Measurements from ENCODE around the gene RPLP1. TPM values are rescaled to one million over a fixed set of nuclear protein-coding genes. Genes with fewer than 3 reads are reported as not detected.

RPLP1 gene
- total and polyA plus RNA-seq, 9 donors: 175 to 3,255 (median 2,320) TPM

- H3K27ac ChIP-seq: no peak overlapping the region
- no peak for DNase-seq
- H3K4me3 ChIP-seq: no peak overlapping the region
- H3K36me3 ChIP-seq: no peaks in the 10 kb centered on the region
- 65 to 76% (median 73%) methylated on average over 11 of the region's 11 CpGs for WGBS, 3 donors
- TF ChIP-seq POLR2A (IDR thresholded peaks at IDR 0.05) (no peak), EP300 (IDR thresholded peaks at IDR 0.05) (no peak)
- TF ChIP-seq, protein P1, sequence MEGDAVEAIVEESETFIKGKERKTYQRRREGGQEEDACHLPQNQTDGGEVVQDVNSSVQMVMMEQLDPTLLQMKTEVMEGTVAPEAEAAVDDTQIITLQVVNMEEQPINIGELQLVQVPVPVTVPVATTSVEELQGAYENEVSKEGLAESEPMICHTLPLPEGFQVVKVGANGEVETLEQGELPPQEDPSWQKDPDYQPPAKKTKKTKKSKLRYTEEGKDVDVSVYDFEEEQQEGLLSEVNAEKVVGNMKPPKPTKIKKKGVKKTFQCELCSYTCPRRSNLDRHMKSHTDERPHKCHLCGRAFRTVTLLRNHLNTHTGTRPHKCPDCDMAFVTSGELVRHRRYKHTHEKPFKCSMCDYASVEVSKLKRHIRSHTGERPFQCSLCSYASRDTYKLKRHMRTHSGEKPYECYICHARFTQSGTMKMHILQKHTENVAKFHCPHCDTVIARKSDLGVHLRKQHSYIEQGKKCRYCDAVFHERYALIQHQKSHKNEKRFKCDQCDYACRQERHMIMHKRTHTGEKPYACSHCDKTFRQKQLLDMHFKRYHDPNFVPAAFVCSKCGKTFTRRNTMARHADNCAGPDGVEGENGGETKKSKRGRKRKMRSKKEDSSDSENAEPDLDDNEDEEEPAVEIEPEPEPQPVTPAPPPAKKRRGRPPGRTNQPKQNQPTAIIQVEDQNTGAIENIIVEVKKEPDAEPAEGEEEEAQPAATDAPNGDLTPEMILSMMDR (IDR thresholded peaks at IDR 0.05): no peak
- no peaks in the 10 kb centered on the region for H3K27me3 ChIP-seq
- no peaks in the 10 kb centered on the region for H3K4me1 ChIP-seq (ENCODE audit: insufficient read depth)
- H3K9me3 ChIP-seq: no peaks in the 10 kb centered on the region
- intact Hi-C loops (cut with DNase I): no loop called here
Measured at GRCh38 chr15:69467636-69468035, 15.0 kb downstream of the RPLP1 start.

- WGBS, 3 donors: 81 to 83% (median 82%) methylated on average over 19 of the region's 19 CpGs
- Histone ChIP-seq H3K27ac (no peak overlapping the region), H3K36me3 (no peaks in the 10 kb centered on the region), H3K27me3 (no peaks in the 10 kb centered on the region), H3K4me1 (ENCODE audit: insufficient read depth) (no peaks in the 10 kb centered on the region), H3K9me3 (no peaks in the 10 kb centered on the region), H3K4me3 (no peak overlapping the region)
- intact Hi-C loops (cut with DNase I): no loop called here
- no peak for TF ChIP-seq EP300 (IDR thresholded peaks at IDR 0.05)
- TF ChIP-seq, protein P1 (IDR thresholded peaks at IDR 0.05): no peak
- no peak for TF ChIP-seq POLR2A (IDR thresholded peaks at IDR 0.05)
- no peak for DNase-seq
Measured at GRCh38 chr15:69468241-69469121, 15.9 kb downstream of the RPLP1 start.

GRCh38 chr15:69469467-69470201 is 17.0 kb downstream of the RPLP1 start:
- Histone ChIP-seq H3K27ac (no peak overlapping the region), H3K4me1 (ENCODE audit: insufficient read depth) (no peaks in the 10 kb centered on the region), H3K27me3 (no peaks in the 10 kb centered on the region), H3K9me3 (no peaks in the 10 kb centered on the region), H3K36me3 (no peaks in the 10 kb centered on the region), H3K4me3 (no peak overlapping the region)
- TF ChIP-seq POLR2A (IDR thresholded peaks at IDR 0.05) (no peak), EP300 (IDR thresholded peaks at IDR 0.05) (no peak)
- TF ChIP-seq, protein P1 (IDR thresholded peaks at IDR 0.05): no peak
- intact Hi-C loops (cut with DNase I): loop anchor here in 3 of 4 donors (10.0 kb wide), 3 partner anchors 595 to 1015 kb away; no protein-coding TSS in a partner anchor
- DNase-seq: no peak
- WGBS, 3 donors: 93 to 98% (median 97%) methylated on average over 8 of the region's 8 CpGs

- Histone ChIP-seq H3K27me3 (no peaks in the 10 kb centered on the region), H3K36me3 (no peaks in the 10 kb centered on the region), H3K4me3 (no peak overlapping the region), H3K27ac (no peak overlapping the region), H3K4me1 (ENCODE audit: insufficient read depth) (no peaks in the 10 kb centered on the region), H3K9me3 (no peaks in the 10 kb centered on the region)
- TF ChIP-seq EP300 (IDR thresholded peaks at IDR 0.05): no peak
- no peak for TF ChIP-seq POLR2A (IDR thresholded peaks at IDR 0.05)
- TF ChIP-seq, protein P1 (IDR thresholded peaks at IDR 0.05): no peak
- intact Hi-C loops (cut with DNase I): loop anchor here in 3 of 4 donors (10.0 kb wide), 3 partner anchors 593 to 1013 kb away; no protein-coding TSS in a partner anchor
- WGBS, 3 donors: 85 to 91% (median 86%) methylated on average over 5 of the region's 5 CpGs
- no peak for DNase-seq
Measured at GRCh38 chr15:69472046-69472445, 19.4 kb downstream of the RPLP1 start.

Measured in ovary (tissue), 9 donors.